NCI-H187 (cell line): Measurements from ENCODE around the gene SOCS6.

ENCODE experiments used
- DNase-seq, 2 experiments: peaks; one replicate each; lab custom pipeline; 2025; lab: John Stamatoyannopoulos, UW

The SOCS6 gene

DNA sequence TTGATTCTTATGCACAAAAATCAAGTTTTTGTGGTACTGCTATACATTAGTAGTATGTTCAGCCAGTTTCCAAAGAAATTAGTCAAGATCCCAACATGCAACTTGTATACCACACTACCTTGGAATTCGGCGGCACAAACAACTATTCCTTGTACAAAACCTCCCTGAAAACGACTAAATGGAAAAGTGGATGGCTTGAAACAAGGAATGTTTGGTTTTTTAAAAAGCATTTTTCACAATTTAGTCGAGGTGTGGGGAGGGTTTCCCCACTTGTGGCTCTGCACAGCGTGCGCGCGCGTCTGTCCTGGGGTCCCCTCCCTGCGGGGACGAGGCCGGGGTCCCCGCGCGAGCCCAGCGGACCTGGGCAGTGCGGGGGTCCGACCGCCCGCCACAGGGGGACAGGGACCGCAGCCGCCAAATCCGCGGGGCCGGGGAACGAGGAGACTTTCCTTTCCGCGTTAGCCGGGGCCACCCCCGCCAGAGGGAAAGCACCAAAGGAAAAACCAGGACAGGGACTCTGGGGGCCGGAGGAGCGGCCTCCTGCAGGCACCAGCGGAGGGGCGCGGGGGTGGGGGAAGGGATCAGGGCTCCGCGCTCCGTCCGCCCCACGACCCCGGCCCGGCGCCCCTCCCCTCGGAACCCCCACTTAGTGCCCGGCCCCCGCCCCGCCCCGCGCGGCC, 534 bp upstream of the SOCS6 start:
- DNase-seq: no peak

- DNase-seq: peak in 1 of 2 experiments; percentile 33
Observed at GRCh38 chr18:70289351-70290312, 787 bp downstream of the SOCS6 start.

GRCh38 chr18:70290482-70291294, 1.8 kb downstream of the SOCS6 start:
- DNase-seq: no peak

DNA sequence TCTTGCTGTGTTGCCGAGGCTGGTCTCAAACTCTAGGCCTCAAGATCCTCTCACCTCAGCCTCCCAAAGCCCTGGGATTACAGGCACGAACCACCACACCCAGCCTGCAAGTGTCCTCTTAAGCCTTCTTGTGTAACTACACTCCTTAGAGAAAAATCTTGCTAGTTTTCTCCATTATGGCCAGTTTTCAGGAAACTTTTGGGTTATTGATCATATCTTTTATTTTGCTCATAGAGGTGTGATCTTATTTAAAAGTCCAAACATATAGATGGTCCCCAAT, 2.4 kb downstream of the SOCS6 start:
- DNase-seq: no peak

DNA sequence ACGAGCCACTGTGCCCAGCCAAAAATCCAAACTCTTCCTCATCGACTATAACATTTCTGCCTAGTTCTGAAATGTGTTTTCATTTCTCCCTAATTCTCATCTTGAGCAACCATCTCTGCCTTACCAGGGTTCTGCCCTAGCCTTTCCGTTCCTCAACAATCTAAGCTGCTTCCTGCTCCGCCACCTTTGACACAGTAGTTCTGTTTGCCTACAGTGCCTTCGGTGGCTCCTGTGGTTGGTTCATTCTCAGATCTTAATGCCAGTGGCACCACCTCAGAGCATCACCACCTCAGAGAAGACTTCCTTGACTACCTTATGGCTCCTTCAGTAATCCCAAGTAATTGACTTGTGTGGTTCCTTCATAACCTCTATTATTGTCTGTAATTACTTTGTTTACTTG, 3.8 kb downstream of the SOCS6 start:
- no peak for DNase-seq

DNA sequence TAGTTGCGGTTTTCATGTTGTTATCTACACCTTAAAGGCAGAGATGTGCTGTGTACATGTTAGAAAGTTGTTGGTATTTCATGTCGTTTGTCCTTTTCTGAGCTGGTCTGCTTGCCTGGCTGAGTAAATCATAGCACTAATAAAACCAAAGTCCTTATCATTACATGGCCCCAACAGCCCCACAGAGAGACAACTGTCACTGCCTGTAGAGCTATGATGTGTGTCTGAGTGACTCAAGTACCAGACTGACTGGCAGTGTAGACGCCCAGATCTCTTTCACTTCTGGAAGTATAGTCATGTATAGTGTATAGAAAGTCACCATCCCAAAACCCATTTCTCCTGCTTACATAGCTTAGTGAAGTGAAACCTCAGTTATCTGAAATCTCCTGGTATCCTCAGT, 4.3 kb downstream of the SOCS6 start:
- DNase-seq: no peak

DNA sequence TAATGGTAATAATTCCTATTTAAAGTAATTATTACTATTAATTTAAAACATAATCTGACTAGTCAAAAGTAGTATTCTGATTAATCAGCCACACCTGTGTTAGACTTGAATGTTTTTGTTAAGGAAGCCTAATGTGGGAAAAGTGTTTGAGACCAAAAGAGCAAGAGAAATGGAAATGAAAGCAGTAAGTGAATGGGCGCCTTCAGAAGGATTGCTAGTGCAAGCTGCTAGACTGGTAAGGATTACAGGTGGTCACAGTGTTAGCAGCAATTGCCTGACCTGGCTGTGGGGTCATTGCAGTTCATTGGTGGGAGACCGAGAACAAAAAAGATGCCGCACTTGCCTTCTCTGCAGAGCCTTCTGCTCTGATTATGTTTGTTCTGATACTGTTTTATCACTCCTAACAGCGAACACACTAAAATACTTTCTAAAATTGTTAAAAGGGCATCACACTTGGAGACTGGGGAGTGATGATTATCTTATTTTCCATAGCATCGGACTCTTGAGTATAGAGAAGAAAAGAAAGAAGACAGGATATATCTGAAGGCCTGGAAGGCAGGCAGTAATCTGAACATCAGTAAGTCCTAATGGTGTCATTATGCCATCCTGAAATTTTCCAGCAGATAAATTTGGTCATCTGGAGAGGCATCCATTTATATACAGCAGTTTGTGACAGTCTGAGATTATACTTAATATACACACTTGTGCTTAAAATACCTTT, 5.8 kb downstream of the SOCS6 start:
- no peak for DNase-seq

DNA sequence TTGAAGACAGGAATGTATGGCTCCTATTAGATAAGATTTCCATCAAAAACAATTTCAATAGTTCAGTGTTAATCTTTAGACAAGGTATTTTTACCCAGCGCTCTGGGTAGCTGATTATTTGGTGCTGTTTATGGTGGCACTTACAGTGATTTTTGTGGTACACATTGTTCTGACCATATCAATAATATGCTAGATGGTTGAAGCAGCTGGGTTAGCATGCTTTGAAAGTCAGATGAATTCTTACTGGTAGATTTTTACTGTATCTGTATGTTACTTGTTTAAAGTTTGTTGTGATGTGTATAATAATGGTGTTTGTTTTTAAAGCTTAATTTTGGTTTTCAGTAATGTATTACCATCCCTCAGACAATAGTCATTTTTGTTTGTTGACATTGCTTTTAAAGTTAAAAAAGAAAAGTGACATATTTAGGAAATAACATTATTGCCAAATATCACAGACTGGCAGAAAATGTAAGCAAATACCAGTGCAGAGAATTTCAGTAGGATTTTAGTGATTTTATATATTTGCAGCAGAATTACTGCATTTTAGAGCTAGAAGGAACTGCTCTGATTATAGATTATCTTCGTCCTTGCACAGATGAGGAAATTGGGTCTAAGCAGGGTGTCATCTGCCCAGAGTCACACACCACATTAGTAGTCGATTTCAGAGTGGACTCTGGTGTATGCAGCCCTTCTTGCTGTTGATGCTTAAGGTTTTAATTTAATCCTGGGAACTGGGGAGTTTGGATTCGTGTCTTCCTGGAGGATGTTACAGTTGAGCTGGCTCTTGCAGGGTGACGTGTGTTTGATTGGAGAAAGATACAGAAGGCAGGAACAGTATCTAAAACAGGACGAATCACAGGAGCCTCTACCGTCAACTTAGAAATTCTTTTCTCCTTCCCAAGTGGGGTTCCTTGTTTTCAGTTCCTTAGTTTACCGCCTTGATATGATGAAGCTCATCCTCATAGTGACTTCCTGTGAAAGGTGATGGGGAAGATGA, 6.6 kb downstream of the SOCS6 start:
- DNase-seq: no peak

DNA sequence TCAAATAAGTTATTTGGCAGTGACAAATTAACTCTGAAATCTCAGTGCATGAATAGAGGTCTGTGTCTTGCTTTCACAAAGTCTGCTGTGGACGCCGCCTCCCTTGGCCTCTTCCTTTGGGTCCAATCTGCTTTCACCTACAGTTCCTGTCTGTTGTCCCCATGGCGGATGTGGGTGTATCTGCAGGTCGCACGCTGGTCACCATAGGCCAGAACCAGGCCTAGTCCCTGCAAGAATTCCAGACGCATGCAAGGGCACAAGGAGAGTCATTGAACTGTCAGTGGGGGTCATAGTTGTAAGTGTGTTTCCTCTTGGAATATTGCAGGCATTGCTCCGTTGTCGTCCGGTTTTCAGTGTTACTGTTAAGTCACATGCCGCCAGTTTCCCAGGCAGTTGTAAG, 7.4 kb downstream of the SOCS6 start:
- no peak for DNase-seq

DNA sequence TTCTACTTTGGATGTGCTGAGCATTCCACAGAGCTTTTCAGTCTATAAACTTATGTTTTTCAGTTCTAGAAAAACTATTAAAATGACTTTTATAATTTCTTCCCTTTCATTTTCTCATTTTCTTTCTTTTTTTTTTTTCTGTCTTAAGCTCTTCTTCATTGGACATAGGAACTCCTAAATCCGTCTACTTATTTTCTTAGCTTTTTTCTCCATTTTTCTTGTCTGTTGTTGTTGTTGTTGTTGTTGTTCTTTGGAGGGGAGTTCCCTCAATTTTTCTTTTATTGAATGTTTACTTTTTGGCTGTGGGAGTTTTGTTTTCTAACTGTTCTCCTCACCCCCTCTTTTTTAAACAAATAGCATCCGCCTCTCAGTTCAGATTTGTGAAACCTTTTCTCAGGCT, 7.9 kb downstream of the SOCS6 start:
- no peak for DNase-seq

GRCh38 chr18:70299393-70299792, 10.5 kb downstream of the SOCS6 start:
- no peak for DNase-seq

DNA sequence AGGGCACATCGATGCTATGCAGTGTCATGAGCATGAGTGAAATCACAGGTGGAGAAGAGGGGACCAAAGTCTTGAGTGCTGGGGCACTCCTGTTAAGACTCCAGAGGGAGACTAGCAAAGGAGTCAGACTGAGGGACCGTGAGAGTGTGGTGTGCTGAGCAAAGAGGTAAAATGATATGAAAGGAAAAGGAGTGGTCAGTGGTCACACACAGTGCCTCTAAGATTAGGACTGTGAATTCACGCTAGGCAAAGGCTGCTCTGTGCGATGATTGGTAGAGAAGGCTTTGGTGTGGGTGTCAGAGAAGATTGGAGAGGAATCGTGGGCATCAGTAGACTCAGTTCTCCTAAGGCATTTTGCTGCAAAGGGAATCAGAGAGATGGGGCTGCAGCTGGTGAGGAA, 12.8 kb downstream of the SOCS6 start:
- no peak for DNase-seq

DNA sequence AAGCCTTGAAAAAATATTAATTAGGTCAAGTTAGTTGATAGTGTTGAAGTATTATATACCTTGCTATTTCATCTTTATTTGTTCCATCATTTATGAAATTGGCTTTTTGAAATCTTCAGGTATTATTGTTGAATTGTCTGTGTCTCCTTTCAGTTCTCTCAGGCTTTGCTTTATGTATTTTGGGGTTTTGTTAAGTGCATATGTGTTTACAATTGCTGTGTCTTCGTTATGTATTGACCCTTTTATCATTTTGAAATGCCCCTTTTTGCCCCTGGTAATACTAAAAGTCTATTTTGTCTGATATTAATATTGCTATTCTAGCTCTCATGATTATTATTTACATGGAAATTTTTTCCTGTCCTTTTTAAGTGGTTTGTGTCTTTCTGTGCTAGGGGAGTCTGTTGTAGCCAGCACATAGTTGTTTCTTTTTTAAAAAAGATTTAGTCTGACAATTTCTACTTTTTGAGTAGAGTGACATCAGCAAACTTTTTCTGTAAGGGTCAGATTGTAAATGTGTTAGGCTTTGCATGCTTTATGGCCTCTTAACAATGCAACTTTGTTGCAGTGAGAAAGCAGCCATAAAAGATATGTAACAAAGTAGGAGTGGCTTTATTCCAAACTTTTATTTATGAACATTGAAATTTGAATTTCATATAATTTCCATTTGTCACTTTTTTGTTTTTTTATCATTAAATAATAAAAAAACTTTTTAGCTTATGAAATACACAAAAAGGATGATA, 19.9 kb downstream of the SOCS6 start:
- no peak for DNase-seq

DNA sequence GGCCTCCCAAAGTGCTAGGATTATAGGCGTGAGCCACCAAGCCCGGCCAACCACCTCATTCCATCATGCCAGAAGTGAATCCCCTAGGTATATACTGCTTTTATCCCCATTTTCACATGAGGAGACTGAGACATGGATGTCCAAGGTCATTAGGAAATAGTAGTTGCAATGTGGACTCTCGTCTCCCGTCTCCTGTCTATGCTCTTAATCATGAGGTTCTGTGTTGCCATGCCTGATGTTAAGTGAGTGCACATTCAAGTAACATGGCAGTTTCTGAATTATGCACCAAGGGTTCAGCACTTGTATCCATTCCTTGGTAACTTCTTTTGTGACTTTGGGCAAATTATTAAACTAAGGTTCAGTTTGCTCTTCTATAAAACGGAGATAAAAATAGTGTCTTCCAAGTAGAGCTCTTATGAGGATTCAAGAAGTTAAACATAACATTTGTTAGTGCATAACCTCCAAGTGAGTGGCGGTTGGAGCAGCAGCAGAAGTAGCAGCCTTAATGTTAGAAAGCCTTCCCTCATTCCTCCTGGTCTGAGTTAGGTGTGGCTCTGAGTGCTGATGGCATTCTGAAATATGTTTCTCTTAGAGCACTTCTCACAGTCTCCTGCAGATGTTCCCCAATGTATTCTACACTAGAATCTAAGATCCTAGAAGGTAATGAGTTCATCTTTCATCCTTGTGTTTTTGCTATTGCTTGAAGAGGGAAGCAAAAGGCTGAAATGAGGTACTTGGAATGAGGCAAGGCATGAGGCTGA, 21.9 kb downstream of the SOCS6 start:
- DNase-seq: no peak

GRCh38 chr18:70311726-70312125, 22.9 kb downstream of the SOCS6 start:
- no peak for DNase-seq

DNA sequence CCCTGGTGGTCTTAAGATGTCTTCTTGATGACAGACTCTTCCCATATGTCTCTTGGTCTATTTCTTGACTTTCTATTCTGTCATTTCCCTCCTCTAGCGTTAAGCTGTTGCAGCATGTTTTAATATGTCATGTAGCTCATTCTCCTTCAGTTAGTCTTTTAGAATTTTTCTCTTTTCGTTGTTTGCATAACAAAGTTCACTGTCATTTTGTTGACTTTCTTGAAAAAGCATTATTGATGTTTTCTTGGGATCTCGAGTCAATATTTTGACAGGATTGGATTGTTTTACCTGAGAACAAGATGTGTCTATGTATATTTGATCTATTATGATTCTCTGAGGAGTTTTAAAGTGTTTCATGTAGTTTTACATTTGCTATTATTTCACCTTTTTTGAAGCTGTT, 24.8 kb downstream of the SOCS6 start:
- no peak for DNase-seq

- DNase-seq: no peak
Observed at GRCh38 chr18:70314151-70314782, 25.4 kb downstream of the SOCS6 start.

DNA sequence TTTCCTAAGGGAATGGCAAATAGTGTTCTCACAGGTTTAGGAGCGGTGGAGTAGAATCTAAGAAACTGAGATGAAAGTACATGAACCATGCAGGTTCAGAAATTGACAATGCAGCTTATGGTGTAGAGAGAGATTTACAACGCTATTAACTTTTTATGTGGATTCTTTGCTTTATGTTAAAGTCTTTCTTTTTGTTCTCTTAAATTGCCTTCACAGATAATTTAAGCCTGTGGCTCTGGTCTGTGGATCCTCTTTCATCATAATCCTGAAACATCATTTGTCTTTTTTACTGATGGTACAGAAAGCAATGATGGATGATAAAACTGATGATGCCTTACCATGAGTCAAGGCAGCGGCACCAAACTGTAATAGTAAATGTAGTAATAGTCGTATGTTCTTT, 30.3 kb downstream of the SOCS6 start:
- no peak for DNase-seq

DNA sequence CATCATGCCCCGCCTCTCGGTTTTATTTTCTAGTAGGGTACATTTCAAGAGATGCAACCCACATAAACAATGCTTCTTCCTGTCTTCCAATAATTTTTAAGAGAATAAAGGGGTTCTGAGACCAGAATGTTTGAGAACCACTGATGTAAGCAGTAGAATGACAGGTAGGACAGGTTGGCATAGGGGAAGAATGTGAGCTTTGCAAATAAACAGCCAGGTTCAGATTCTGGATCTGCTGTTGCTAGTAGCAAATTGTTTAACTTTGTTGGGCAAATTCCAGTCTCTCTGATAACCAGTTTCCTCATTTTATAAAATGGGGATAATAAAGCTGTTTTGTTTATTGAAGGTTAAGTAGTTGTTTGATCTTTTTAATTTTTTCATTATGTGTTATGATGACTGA, 32.8 kb downstream of the SOCS6 start:
- no peak for DNase-seq
